Medulla oblongata (tissue), 1 donor: ENCODE data around the gene HMOX2.

Source experiments
- DNase-seq: peaks from one replicate; pipeline ENCODE4 v3.0.0-alpha.2; 2015; ENCODE audit errors: extremely low spot score

HMOX2 gene

GRCh38 chr16:4556580-4556979 is 80.4 kb downstream of the HMOX2 start:
- no peak for DNase-seq

- DNase-seq: no peak
Measured at GRCh38 chr16:4557973-4558372, 81.8 kb downstream of the HMOX2 start.
